Parathyroid adenoma (tissue), 2 donors: ENCODE measurements around the gene KANSL2.
"Not testable (repeated sequence)": the region's sequence is repeated elsewhere in the genome, so short reads cannot be mapped to it uniquely, and the experiment has no call there.

Experiments used
- H2AFZ ChIP-seq: fragments of 300-600 bp; sonication (generic); one replicate; pipeline ENCODE4 v1.7.0; 2017; ENCODE audit warnings: antibody characterized with exemption, mild to moderate bottlenecking
- H3K27ac ChIP-seq: fragments of 300-600 bp; sonication (generic); one replicate; pipeline ENCODE4 v1.7.0; 2017
- H3K27me3 ChIP-seq: fragments of 300-600 bp; sonication (generic); one replicate; pipeline ENCODE4 v1.7.0; 2017; ENCODE audit warnings: low read length; ENCODE audit not compliant: control insufficient read depth, insufficient read depth
- H3K36me3 ChIP-seq: fragments of 300-600 bp; sonication (generic); one replicate; pipeline ENCODE4 v1.7.0; 2017; ENCODE audit warnings: low read length; ENCODE audit not compliant: control insufficient read depth, insufficient read depth
- H3K4me1 ChIP-seq: fragments of 300-600 bp; sonication (generic); one replicate; pipeline ENCODE4 v1.7.0; 2017; ENCODE audit warnings: control low read depth
- H3K4me2 ChIP-seq: fragments of 300-600 bp; sonication (generic); one replicate; pipeline ENCODE4 v1.7.0; 2017; ENCODE audit warnings: low read length
- H3K4me3 ChIP-seq: fragments of 300-600 bp; sonication (generic); one replicate; pipeline ENCODE4 v1.7.0; 2017; ENCODE audit warnings: low read depth, low read length
- H3K79me2 ChIP-seq: fragments of 300-600 bp; sonication (generic); one replicate; pipeline ENCODE4 v1.7.0; 2017; ENCODE audit warnings: control low read depth
- H3K9ac ChIP-seq: fragments of 300-600 bp; sonication (generic); one replicate; pipeline ENCODE4 v1.7.0; 2017; ENCODE audit warnings: mild to moderate bottlenecking
- H3K9me3 ChIP-seq: fragments of 300-600 bp; sonication (generic); one replicate; pipeline ENCODE4 v1.7.0; 2017; ENCODE audit warnings: low read length; ENCODE audit not compliant: control insufficient read depth
- CTCF ChIP-seq: fragments of 300-600 bp; sonication (generic); IDR thresholded peaks from one replicate; pipeline ENCODE4 v1.7.0; 2017; ENCODE audit warnings: antibody characterized with exemption, mild to moderate bottlenecking
- donor health status: primary hyperparathyroidism.

The KANSL2 gene

GRCh38 chr12:48678551-48679185 lies 3.4 kb downstream of the KANSL2 start:
- no peaks in the 10 kb centered on the region for H3K27me3 ChIP-seq
- no peak overlapping the region for H3K9ac ChIP-seq
- H3K36me3 ChIP-seq, result no peaks in the 10 kb centered on the region
- peaks cover 47% of the 10 kb centered on the region for H3K79me2 ChIP-seq
- no peak overlapping the region for H3K4me2 ChIP-seq
- H2AFZ ChIP-seq, result no peak overlapping the region
- H3K4me3 ChIP-seq, result no peak overlapping the region
- TF ChIP-seq CTCF, result no peak
- no peaks in the 10 kb centered on the region for H3K9me3 ChIP-seq
- H3K4me1 ChIP-seq, result peaks cover 22% of the 10 kb centered on the region
- H3K27ac ChIP-seq, result no peak overlapping the region

- no peaks in the 10 kb centered on the region for H3K36me3 ChIP-seq
- H3K9ac ChIP-seq, result no peak overlapping the region
- H2AFZ ChIP-seq, result no peak overlapping the region
- H3K27ac ChIP-seq, result no peak overlapping the region
- no peaks in the 10 kb centered on the region for H3K4me1 ChIP-seq
- H3K4me2 ChIP-seq, result no peak overlapping the region
- no peaks in the 10 kb centered on the region for H3K27me3 ChIP-seq
- no peak for TF ChIP-seq CTCF
- peaks cover 17% of the 10 kb centered on the region for H3K79me2 ChIP-seq
- H3K4me3 ChIP-seq, result no peak overlapping the region
- no peaks in the 10 kb centered on the region for H3K9me3 ChIP-seq
These were observed 10.7 kb downstream of the KANSL2 start for GRCh38 chr12:48671231-48671856.

GRCh38 chr12:48668996-48669395 lies 13.0 kb downstream of the KANSL2 start:
- Histone ChIP-seq H3K27ac (no peak overlapping the region), H3K9me3 (no peaks in the 10 kb centered on the region), H3K36me3 (no peaks in the 10 kb centered on the region), H3K79me2 (peaks cover 13% of the 10 kb centered on the region), H3K4me1 (no peaks in the 10 kb centered on the region), H3K4me2 (no peak overlapping the region), H3K4me3 (no peak overlapping the region), H3K27me3 (no peaks in the 10 kb centered on the region), H3K9ac (no peak overlapping the region), H2AFZ (no peak overlapping the region)
- no peak for TF ChIP-seq CTCF

- Histone ChIP-seq H3K36me3 (no peaks in the 10 kb centered on the region), H2AFZ (no peak overlapping the region), H3K9ac (no peak overlapping the region), H3K27me3 (no peaks in the 10 kb centered on the region), H3K4me2 (no peak overlapping the region), H3K79me2 (no peaks in the 10 kb centered on the region), H3K4me3 (no peak overlapping the region), H3K27ac (no peak overlapping the region), H3K9me3 (no peaks in the 10 kb centered on the region), H3K4me1 (no peaks in the 10 kb centered on the region)
- no peak for TF ChIP-seq CTCF
These were observed 22.2 kb downstream of the KANSL2 start for GRCh38 chr12:48659863-48660262.

DNA sequence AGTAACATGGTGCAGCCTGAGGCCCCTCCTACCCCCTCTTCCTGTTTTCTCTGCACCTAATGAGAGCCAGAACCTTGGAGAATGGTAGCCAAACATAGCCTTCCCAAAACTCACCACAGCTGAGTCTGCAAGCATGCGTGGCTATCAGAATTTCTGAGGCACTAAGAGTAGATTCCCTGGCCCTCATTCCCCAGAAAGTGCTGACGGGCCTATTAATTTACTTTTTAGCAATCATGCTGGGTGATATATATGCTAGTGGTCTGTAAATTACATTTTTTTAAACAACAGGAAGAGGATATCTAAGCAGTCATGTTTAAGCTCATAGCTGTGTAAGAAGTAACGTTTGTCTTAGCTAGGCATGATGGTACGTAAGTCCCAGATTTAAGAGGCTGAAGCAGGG lies 30.4 kb downstream of the KANSL2 start:
- no peak overlapping the region for H2AFZ ChIP-seq

DNA sequence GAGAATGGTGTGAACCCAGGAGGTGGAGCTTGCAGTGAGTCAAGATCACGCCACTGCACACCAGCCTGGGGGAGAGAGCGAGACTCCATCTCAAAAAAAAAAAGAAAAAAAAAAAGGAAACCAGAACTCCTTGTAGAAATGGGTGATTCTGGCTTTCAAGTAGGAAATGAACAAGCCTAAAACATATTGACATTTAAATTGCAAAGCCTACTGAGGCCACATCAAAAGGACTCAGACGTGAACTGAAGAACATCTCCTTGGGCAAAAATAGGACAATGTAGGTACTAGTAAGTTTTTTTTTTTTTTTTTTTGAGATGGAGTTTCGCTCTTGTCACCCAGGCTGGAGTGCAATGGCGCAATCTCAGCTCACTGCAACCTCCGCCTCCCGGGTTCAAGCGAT lies 36.7 kb downstream of the KANSL2 start:
- H3K9ac ChIP-seq, H2AFZ ChIP-seq, H3K27me3 ChIP-seq, H3K4me2 ChIP-seq, H3K9me3 ChIP-seq, H3K4me3 ChIP-seq, H3K36me3 ChIP-seq, H3K27ac ChIP-seq, H3K79me2 ChIP-seq, H3K4me1 ChIP-seq: not testable (repeated sequence)

More for the DNA sequence above, 30.4 kb downstream of the KANSL2 start:
- Histone ChIP-seq H3K27ac (no peak overlapping the region), H3K36me3 (no peaks in the 10 kb centered on the region), H3K79me2 (no peaks in the 10 kb centered on the region), H3K4me2 (no peak overlapping the region), H3K9me3 (no peaks in the 10 kb centered on the region), H3K27me3 (no peaks in the 10 kb centered on the region), H3K4me1 (peaks cover 4% of the 10 kb centered on the region), H3K9ac (no peak overlapping the region), H3K4me3 (no peak overlapping the region)
- no peak for TF ChIP-seq CTCF
